Endodermal cell (in vitro differentiated cells): ENCODE measurements around the gene GLIS2. TPM values are rescaled to one million over a fixed set of nuclear protein-coding genes. Genes with fewer than 3 reads are reported as not detected.

Source experiments
- DNase-seq: peaks from one replicate; pipeline ENCODE4 v3.0.0-alpha.2; 2017
- H3K27ac ChIP-seq: 2 replicates; pipeline ENCODE4 v1.5.1; 2013; ENCODE audit warnings: mild to moderate bottlenecking, low read depth, low read length, moderate library complexity
- H3K27me3 ChIP-seq: 2 replicates; pipeline ENCODE4 v1.6.1; 2013; ENCODE audit warnings: mild to moderate bottlenecking, low read length, moderate library complexity; ENCODE audit not compliant: insufficient read depth, control insufficient read depth, poor library complexity, severe bottlenecking
- H3K36me3 ChIP-seq: 2 replicates; pipeline ENCODE4 v1.7.0; 2013; ENCODE audit warnings: mild to moderate bottlenecking, low read length, moderate library complexity; ENCODE audit not compliant: control insufficient read depth, insufficient read depth
- H3K4me1 ChIP-seq: one replicate; pipeline ENCODE4 v1.7.0; 2013; ENCODE audit warnings: low read length; ENCODE audit not compliant: control insufficient read depth, insufficient read depth
- H3K4me3 ChIP-seq: 2 replicates; pipeline ENCODE4 v1.5.1; 2013; ENCODE audit warnings: mild to moderate bottlenecking, low read length, moderate library complexity
- H3K9ac ChIP-seq: 2 replicates; pipeline ENCODE4 v1.6.1; 2013; ENCODE audit warnings: mild to moderate bottlenecking, low read length, moderate library complexity; ENCODE audit not compliant: poor library complexity, severe bottlenecking; ENCODE audit errors: extremely low read depth
- H3K9me3 ChIP-seq: 2 replicates; pipeline ENCODE4 v1.6.1; 2013; ENCODE audit warnings: mild to moderate bottlenecking, low read length, moderate library complexity; ENCODE audit not compliant: control insufficient read depth
- H3K27ac Mint-ChIP-seq: 2 replicates; pipeline ENCODE4 v1.8.0; 2020; ENCODE audit warnings: mixed read lengths
- H3K27me3 Mint-ChIP-seq: 2 replicates; pipeline ENCODE4 v1.8.0; 2021; ENCODE audit warnings: mild to moderate bottlenecking, mixed read lengths; ENCODE audit not compliant: insufficient read depth
- H3K36me3 Mint-ChIP-seq: 2 replicates; pipeline ENCODE4 v1.8.0; 2020; ENCODE audit warnings: low read depth, mixed read lengths
- H3K4me1 Mint-ChIP-seq: 2 replicates; pipeline ENCODE4 v1.8.0; 2020; ENCODE audit warnings: mixed read lengths
- H3K4me3 Mint-ChIP-seq: 2 replicates; pipeline ENCODE4 v1.8.0; 2020; ENCODE audit warnings: mild to moderate bottlenecking, moderate library complexity, mixed read lengths
- H3K9me3 Mint-ChIP-seq: 2 replicates; pipeline ENCODE4 v1.8.0; 2020; ENCODE audit warnings: mild to moderate bottlenecking, mixed read lengths
- CTCF ChIP-seq: fragments of 200-600 bp; sonication (generic); conservative IDR thresholded peaks from 2 replicates; pipeline ENCODE4 v1.5.0; 2021; ENCODE audit warnings: antibody characterized with exemption, mild to moderate bottlenecking
- WGBS, 2 experiments: methylation state at CpG; one replicate each; pipeline versions ENCODE4 v1.1.5 to v1.1.7; 2013; ENCODE audit warnings: missing lambda C conversion rate in 2 of 2, mixed read lengths in 1 of 2; ENCODE audit not compliant: insufficient coverage in 1 of 2, insufficient read length in 1 of 2; 5-methylcytosine and 5-hydroxymethylcytosine counted together
- total RNA-seq, 2 donors: library from RNA; stranded (reverse); fragmentation: NEBNext Ultra II Directional in 1 of 2; extraction: Animal tissue kit (Norgen Biotek cat#: 25700) in 1 of 2; gene quantifications; 2 replicates in 1 of 2; 3 replicates in 1 of 2; pipeline ENCODE4 v1.2.1, GENCODE V29; 2021

The GLIS2 gene
- total RNA-seq, 2 donors from 2014 or later: 9.1 to 13.2 TPM

DNA sequence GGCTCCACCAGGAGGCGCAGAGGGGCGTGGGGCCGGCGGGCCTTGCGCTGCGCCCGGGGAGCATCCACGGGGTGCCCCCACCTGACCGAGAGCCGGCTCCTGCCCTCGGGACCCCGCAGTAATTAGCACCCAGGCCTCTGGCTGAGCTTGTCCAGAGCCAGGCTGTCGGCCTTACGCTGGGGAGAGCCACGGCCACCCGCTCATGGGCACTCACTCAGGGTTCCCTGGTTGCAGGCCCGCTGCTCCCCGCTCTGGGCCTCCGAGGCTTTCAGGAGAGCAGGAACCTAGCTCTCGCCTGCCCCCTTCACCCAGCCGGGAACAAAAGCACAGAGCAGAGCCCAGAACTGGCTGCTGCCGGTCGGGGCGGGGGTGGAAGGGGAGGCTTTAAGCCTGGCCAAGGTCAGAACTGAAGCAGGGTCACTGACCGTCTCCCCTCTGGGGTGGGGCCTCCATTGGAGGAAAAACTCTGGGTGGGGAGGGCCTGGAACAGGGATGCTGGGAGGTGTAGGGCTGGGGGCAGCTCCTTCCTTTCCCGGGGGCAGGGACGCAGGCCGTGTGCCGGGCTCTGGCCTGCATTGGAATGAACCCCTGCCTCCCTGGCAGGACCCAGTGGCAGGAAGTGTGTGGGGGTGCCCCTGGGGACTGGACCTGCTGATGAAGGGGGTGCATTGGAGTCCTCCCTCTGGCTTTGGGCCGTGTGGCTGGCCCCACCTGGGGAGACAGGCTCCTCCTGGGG is 12.3 kb downstream of the GLIS2 start:
- Histone ChIP-seq H3K27me3 (no peaks in the 10 kb centered on the region), H3K9ac (peak overlapping the region; percentile 44), H3K4me3 (peak overlapping the region; percentile 71), H3K9me3 (no peaks in the 10 kb centered on the region), H3K4me1 (peaks cover 7% of the 10 kb centered on the region), H3K36me3 (no peaks in the 10 kb centered on the region), H3K27ac (peak overlapping the region; percentile 57)
- Mint-ChIP-seq H3K36me3 (no peaks in the 10 kb centered on the region), H3K4me1 (peaks cover 3% of the 10 kb centered on the region), H3K4me3 (peak overlapping the region; percentile 50), H3K27ac (no peak overlapping the region), H3K9me3 (no peaks in the 10 kb centered on the region), H3K27me3 (no peaks in the 10 kb centered on the region)
- DNase-seq: peak; percentile 95
- 21 to 26% methylated on average over 3 to 30 of the region's 30 CpGs for WGBS, 2 experiments
- TF ChIP-seq CTCF: peak; percentile 81

GRCh38 chr16:4328782-4329775 is 13.2 kb downstream of the GLIS2 start:
- Histone ChIP-seq H3K9me3 (no peaks in the 10 kb centered on the region), H3K36me3 (no peaks in the 10 kb centered on the region), H3K4me1 (peaks cover 3% of the 10 kb centered on the region), H3K27me3 (no peaks in the 10 kb centered on the region), H3K27ac (peak overlapping the region; percentile 57), H3K4me3 (no peak overlapping the region), H3K9ac (no peak overlapping the region)
- Mint-ChIP-seq H3K27me3 (no peaks in the 10 kb centered on the region), H3K4me1 (peaks cover 3% of the 10 kb centered on the region), H3K36me3 (no peaks in the 10 kb centered on the region), H3K4me3 (no peak overlapping the region), H3K9me3 (no peaks in the 10 kb centered on the region), H3K27ac (no peak overlapping the region)
- WGBS, 2 experiments: 90 to 91% methylated on average over 9 to 17 of the region's 17 CpGs
- no peak for TF ChIP-seq CTCF
- no peak for DNase-seq

- H3K9me3 Mint-ChIP-seq: no peaks in the 10 kb centered on the region
- no peaks in the 10 kb centered on the region for H3K36me3 Mint-ChIP-seq
- no peak overlapping the region for H3K9ac ChIP-seq
- peaks cover under 1% of the 10 kb centered on the region for H3K4me1 Mint-ChIP-seq
- H3K27me3 Mint-ChIP-seq: no peaks in the 10 kb centered on the region
- no peaks in the 10 kb centered on the region for H3K9me3 ChIP-seq
- no peak overlapping the region for H3K27ac Mint-ChIP-seq
- DNase-seq: peak; percentile 93
- 70 to 75% methylated on average over 9 to 14 of the region's 14 CpGs for WGBS, 2 experiments
- peak; percentile 98 for TF ChIP-seq CTCF
- H3K27me3 ChIP-seq: no peaks in the 10 kb centered on the region
- no peak overlapping the region for H3K4me3 Mint-ChIP-seq
- no peak overlapping the region for H3K4me3 ChIP-seq
- H3K27ac ChIP-seq: no peak overlapping the region
- H3K4me1 ChIP-seq: peaks cover 3% of the 10 kb centered on the region
- H3K36me3 ChIP-seq: no peaks in the 10 kb centered on the region
Observed at GRCh38 chr16:4330277-4330874, 14.5 kb downstream of the GLIS2 start.
